GM12891 (cell line): ENCODE measurements around the gene SMAD3.

Experiments
- POLR2A ChIP-seq: IDR thresholded peaks from 2 replicates; pipeline ENCODE4 v1.6.1; 2011; ENCODE audit warnings: low read depth, low read length, control low read depth
- POLR2AphosphoS5 ChIP-seq: IDR thresholded peaks from 2 replicates; pipeline ENCODE4 v1.6.1; 2011; ENCODE audit warnings: low read depth, low read length, control low read depth
- SPI1 ChIP-seq: IDR thresholded peaks from 2 replicates; pipeline ENCODE4 v1.6.1; 2011; ENCODE audit warnings: low read depth, low read length, control low read depth
- TAF1 ChIP-seq: IDR thresholded peaks from 2 replicates; pipeline ENCODE4 v1.6.1; 2011; ENCODE audit warnings: low read depth, low read length, control low read depth

DNA sequence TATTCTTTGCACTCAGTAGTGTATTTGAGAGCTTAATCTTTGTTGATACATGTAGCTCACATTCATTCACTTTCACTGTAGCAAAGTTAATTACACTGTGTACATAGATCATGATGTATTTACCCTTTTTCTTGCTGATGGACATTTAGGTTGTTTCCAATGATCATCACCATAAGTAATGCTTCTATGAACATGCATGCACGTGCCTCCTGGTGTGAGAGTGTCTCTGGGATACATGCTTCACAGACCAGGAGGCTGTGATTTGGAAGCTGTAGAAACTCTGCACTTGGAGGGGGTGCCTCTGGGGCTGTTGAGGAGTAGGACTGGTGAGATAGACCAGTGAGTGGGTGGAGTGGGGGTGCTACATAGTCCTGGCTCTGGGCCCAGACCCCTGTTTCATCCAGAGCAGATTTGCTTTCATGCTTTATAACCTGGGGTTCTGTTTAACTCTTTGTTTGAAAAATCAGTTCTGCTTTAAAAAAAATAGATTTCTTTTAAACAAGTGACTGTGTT, 18.2 kb upstream of the SMAD3 start:
- TF ChIP-seq POLR2A (no peak), SPI1 (no peak), TAF1 (no peak), POLR2AphosphoS5 (no peak)
